22Rv1 (cell line): ENCODE results near the gene ZNF385A.

ENCODE experiments used
- ZFX ChIP-seq: fragments of 450-650 bp; IDR thresholded peaks from 2 replicates; pipeline ENCODE4 v1.6.1; 2017; ENCODE audit warnings: antibody characterized with exemption, borderline replicate concordance
- TF ChIP-seq, protein P1 (sequence below): fragments of 450-650 bp; IDR thresholded peaks from 2 replicates; pipeline ENCODE4 v1.5.1; 2017; ENCODE audit warnings: mild to moderate bottlenecking

DNA sequence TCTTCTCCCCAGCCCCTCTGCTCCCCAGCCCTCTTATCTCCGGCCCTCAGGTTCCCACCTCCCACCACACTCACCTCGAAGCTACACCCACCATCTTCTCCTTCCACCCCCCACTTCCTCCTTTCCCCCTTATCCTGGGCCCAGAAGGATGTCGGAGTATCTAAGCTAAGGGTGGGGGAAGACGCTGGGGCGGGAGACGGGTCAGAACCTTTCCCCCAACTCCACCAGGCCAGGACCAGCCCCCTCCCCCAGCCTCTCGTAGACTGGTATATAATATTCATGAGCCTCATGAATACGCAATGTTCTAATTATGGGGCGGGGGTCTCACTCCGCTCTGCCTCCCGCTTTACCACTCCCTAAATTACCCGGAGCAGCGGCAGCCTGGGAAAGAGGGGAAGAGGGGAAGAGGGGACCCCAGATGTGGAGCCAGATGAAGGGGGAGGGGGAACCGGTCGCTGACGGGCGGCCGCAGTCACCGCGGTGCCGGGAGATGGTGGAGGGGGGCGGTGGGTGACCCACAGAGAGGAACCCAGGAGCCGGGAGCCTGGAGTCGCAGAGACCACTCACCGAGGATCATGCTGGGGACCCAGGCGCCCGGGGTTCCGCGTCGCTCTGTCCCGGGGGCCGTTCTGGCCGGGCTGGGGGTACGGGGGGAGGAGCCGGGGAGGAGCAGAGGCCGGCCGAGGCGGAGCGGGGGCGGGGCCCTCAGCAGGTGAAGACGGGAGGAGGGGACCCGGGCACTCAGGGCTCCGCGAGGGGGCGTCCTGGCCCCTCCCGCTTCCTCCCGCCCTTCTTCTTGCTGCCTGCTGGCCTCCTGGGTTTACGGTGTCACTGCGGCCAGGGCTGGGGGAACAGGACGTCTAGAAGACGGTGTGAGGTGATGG lies 6.4 kb upstream of the ZNF385A start:
- TF ChIP-seq, protein P1, sequence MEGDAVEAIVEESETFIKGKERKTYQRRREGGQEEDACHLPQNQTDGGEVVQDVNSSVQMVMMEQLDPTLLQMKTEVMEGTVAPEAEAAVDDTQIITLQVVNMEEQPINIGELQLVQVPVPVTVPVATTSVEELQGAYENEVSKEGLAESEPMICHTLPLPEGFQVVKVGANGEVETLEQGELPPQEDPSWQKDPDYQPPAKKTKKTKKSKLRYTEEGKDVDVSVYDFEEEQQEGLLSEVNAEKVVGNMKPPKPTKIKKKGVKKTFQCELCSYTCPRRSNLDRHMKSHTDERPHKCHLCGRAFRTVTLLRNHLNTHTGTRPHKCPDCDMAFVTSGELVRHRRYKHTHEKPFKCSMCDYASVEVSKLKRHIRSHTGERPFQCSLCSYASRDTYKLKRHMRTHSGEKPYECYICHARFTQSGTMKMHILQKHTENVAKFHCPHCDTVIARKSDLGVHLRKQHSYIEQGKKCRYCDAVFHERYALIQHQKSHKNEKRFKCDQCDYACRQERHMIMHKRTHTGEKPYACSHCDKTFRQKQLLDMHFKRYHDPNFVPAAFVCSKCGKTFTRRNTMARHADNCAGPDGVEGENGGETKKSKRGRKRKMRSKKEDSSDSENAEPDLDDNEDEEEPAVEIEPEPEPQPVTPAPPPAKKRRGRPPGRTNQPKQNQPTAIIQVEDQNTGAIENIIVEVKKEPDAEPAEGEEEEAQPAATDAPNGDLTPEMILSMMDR: peak; percentile 45
- no peak for TF ChIP-seq ZFX
